ENCODE data around the gene RBBP8. TPM values are rescaled to one million over a fixed set of nuclear protein-coding genes. Genes with fewer than 3 reads are reported as not detected.
"Not testable (repeated sequence)": the region's sequence is repeated elsewhere in the genome, so short reads cannot be mapped to it uniquely, and the experiment has no call there.

RBBP8 gene
- total RNA-seq, 1 donor from 2014 or later, result 12.7 TPM

DNA sequence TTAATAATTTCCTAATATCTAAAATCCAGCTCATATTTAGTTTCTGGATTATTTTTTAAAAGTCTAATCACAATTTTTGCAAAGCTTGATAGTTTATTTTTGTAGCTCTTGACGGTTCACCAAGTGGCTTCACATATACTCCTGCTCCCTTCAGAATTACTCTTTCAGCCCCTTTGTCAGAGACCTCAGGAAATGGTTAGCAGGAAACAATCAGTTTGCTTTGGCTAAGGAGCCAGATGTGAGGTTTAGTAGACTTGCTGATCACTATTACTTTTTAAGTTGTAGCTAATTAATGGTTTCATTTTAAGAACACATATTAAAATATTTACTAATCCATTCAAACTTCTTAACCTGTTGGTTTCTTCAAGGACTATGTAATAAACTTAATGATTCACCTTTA, 2.3 kb downstream of the RBBP8 start:
- no peak for DNase-seq (ENCODE audit: low spot score)
- intact Hi-C loops (cut with DNase I), result loop anchor here (10.0 kb wide), 1 partner anchor 49 kb away; no protein-coding TSS in a partner anchor
- no peak for ATAC-seq

DNA sequence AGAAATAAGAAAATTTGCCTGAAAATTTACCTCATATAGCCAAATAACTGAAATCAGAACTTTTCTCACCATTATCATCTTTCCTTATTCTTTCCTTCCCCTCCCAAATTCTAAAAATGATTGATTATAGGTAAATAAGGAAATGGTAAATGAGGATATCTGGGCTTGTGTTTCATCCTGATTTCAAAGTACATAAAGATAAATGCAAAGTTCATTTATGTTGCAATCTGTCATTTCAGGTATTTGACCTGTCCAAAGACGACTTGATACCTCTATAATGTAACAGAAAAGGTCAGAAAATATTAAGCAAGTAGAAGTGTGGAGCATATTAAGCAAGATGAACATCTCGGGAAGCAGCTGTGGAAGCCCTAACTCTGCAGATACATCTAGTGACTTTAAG, 3.4 kb downstream of the RBBP8 start:
- intact Hi-C loops (cut with DNase I), result loop anchor here (10.0 kb wide), 1 partner anchor 48 kb away; no protein-coding TSS in a partner anchor
- no peak for ATAC-seq
- no peak for DNase-seq (ENCODE audit: low spot score)

DNA sequence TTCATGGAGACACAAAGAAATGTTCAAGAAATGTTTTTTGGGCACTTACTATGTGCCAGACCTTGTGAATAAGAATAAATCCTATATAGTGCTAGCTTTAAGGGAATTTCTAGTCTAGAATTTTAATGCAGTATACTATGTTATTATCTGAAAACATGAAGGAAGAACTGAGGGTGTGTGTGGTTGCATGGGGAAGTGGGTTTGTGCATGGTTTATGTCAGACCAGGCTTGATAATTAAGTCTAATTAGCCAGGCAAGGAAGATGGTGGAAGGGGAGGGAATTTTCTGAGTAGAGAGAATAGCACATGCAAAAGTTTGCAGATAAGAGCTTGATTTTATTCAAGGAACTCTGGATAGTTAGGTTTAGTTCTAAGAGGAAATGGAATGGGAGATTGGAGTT, 6.5 kb downstream of the RBBP8 start:
- intact Hi-C loops (cut with DNase I), result loop anchor here (10.0 kb wide), 1 partner anchor 45 kb away; no protein-coding TSS in a partner anchor
- no peak for ATAC-seq
- no peak for DNase-seq (ENCODE audit: low spot score)

DNA sequence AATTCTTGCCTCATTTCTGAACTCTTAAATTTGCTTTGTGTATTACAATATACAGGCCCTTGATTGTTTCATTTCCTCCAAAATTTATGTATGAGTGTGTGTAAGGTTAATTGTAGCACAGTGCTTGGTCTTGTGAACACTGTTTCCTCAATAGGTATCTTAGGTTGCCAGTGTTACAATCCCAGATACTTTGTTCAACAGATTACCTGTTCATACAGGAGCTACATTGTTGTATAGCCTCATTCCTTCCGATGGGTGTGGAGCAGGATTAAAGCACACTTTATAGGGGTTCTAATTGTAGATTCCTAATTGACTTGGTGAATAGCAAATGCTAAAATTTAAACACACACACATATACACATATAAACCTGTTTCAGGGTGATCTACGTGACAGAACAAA, 10.7 kb downstream of the RBBP8 start:
- intact Hi-C loops (cut with DNase I), result no loop called here
- ATAC-seq, result no peak

DNA sequence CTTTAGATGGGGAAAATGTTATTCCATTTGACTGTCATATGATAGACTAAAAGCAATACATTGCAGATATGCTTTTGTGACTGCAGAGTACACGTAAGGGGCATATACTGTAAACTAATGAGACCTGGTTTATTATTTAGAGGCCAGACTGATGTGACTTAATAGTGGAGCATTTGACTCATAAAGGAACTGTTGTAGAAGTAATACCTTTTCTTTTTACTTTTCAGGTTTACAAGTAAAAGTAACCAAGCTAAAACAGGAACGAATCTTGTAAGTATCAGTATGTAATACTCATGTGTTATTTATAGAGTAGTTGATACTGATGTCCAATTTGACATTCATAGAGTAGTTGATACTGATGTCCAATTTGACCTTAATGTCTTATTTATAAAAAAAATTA, 13.1 kb downstream of the RBBP8 start:
- intact Hi-C loops (cut with DNase I), result no loop called here
- no peak for DNase-seq (ENCODE audit: low spot score)
- ATAC-seq, result no peak

More for the DNA sequence above, 10.7 kb downstream of the RBBP8 start:
- DNase-seq (ENCODE audit: low spot score), result no peak

DNA sequence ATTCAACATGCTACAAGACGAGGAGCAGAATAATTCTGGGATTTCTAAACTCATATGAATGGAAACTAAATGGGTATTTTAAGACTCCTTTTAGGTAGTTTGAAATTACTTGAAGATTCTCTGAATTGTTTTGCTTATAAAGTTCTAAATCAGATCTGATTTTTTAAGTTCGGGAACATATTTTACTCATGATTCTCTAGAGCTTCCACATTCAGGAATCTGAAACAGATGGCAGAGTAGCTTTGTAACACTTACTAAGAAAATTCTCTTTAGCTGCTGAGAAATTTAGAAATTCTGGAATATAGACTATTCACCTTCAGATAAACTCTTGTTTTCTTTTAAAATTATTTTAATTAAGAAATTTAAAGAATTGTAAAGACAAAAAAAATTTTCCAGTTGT, 13.7 kb downstream of the RBBP8 start:
- intact Hi-C loops (cut with DNase I), result no loop called here
- ATAC-seq (no peak), DNase-seq (ENCODE audit: low spot score) (no peak)

DNA sequence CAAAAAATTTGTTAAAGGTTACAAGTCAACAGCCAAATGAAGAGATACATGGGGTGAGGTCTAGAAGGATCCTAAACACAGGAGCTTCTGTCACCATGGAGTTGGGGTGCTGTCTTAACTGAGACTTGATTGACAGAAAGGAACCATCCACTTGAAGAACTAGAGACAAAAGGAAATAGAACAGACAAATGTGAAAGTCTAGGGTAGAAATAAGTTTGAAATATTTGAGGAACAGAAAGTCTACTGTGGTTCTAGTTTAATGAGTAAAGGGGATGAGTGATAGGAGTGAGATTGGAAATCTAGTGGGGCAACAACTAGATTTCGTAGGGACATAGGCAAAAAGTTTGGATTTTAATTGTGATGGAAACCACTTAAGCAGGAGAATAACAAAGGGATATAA, 18.7 kb downstream of the RBBP8 start:
- ATAC-seq (no peak), DNase-seq (ENCODE audit: low spot score) (no peak)
- intact Hi-C loops (cut with DNase I), result no loop called here

DNA sequence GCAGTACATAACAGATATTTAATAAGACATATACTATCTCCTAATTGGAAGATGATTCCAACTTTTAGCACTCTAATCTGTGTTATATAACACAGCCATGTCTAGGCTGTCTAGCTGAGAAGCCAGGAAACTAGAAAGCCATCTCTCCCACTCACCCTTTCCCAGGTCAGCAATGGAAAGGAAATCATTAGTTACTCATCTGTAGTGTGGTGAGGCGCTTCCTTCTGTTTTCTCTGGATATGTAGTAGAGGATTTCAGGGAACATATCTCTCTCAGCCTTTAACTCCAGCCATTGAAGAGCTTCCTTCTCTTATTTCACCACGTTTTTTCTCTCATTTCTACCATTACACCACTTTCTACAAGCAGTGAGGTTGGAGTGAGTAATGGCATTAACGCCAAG, 19.4 kb downstream of the RBBP8 start:
- DNase-seq (ENCODE audit: low spot score), result no peak
- ATAC-seq, result no peak
- intact Hi-C loops (cut with DNase I), result no loop called here

DNA sequence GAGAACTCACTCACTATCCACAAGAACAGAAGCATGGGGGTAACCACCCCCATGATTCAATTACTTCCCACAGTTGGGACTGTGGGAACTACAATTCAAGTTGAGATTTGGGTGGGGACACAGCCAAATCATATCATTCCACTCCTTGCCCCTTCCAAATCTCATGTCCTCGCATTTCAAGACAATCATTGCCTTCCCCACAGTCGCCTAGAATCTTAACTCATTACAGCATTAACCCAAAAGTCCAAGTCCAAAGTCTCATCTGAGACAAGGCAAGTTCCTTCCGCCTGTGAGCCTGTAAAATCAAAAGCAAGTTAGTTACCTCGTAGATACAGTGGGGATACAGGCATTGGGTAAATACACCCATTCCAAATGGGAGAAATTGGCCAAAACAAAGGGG, 20.9 kb downstream of the RBBP8 start:
- ATAC-seq; intact Hi-C loops (cut with DNase I); DNase-seq (ENCODE audit: low spot score): not testable (repeated sequence)

DNA sequence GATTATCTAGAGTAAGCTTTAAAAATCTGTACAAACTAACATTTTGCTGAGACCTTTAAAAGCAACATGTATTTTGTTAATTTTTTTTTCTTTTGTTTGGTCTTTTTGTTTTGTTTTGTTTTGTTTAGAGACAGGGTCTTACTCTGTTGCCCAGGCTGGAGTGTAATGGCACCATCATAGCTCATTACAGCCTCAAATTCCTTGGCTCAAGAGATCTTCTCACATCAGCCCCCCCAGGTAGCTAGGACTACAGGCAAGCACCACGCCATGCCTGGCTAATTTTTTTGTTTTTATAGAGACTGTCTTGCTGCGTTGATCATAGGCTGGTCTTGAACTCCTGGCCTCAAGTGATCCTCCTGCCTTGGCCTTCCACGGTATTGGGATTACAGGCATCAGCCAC, 23.1 kb downstream of the RBBP8 start:
- intact Hi-C loops (cut with DNase I), result no loop called here
- ATAC-seq (no peak), DNase-seq (ENCODE audit: low spot score) (no peak)

DNA sequence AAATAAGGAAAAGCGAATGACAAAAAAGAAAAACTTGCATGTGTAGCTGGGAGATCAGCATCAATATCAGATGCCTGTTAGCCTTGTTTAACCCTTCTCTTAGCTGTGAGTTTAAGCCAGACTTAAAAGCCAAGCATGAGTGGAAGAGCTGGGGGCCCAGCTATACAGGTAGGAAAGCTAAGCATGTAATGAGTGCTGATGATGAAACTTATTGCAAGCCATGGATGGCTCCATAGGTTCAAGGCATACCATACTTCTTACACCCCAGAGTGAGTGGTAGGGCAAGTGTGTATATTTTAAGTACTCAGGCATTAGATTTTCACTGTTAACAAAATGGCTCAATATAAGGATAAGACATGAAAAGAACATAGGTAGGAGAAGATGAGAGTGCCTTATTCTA, 28.0 kb downstream of the RBBP8 start:
- DNase-seq (ENCODE audit: low spot score), result no peak
- ATAC-seq, result no peak
- intact Hi-C loops (cut with DNase I), result no loop called here

DNA sequence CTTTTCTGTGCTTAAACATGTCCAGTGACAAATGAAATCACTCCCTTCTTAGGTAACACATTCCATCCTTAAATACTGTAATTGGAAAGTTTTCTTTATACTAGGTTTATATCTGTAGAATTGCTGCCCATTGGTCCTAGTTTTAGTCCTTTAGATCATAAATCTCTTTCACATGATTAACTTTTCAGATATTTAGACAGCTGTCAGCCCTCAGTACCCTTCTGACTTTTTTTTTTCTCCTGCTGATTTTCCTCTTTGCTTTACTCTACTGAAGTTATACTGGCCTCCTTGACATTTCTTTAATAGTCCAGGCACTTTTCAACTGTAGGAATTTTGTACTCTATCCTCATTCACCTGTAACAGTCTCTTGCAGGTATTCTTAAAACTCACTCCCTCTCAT, 28.9 kb downstream of the RBBP8 start:
- ATAC-seq, result no peak
- intact Hi-C loops (cut with DNase I), result no loop called here
- DNase-seq (ENCODE audit: low spot score), result no peak

DNA sequence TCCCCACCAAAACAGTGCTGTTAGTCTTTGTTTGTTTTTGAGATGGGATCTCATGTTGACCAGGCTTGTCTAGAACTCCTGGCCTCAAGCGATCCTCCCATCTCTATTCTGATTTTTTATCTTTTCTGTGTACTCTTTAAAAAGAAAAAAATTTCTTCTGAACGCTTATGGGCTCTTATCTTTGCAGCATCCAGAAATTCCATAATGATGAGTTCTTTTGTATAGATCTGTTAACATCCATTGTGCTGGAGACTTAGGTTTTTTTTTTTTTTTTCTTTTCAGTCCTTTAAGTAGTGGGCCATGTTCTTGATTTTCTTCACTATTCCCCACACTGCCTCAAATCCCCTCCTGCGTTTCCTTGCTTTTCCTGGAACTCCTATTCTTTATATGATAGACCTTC, 31.0 kb downstream of the RBBP8 start:
- intact Hi-C loops (cut with DNase I), result no loop called here
- DNase-seq (ENCODE audit: low spot score), result no peak
- no peak for ATAC-seq

DNA sequence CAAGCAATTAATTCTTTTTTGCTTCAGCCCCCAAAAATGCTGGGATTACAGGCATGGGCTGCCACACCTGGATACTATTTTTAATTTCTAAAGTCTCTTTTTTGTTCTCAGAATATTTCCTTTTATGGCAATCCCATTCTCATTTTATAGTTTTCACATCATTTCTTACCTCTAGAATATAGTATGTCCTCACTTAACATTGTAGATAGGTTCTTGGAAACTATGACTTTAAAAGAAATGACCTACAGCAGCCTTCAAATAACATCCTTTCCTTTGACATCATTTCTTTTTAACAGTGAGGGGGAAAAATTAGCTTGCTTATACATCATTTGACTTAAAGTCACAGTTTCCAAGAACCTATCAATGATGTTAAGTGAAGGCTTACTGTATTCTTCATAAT, 31.6 kb downstream of the RBBP8 start:
- intact Hi-C loops (cut with DNase I), result no loop called here
- ATAC-seq (no peak), DNase-seq (ENCODE audit: low spot score) (no peak)

DNA sequence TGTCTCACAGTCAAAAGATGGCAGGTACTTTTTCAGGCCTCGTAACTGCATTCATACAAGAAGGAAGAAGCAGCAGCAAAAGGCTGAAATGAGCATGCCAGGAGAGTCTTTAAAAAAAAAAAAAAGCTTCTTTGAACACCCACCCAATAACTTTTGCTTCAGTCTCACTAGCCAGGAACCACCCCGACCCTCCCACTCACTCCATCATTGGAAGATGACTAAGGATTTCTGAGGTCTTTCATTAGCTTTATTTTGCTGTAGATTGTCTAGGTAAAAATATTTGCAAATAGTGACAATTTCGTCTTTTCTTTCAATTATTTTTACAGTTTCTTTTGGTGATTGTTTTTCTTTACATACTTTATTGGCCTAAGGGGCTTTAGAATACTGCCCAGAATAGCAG, 37.9 kb downstream of the RBBP8 start:
- ATAC-seq (no peak), DNase-seq (ENCODE audit: low spot score) (no peak)
- intact Hi-C loops (cut with DNase I), result no loop called here

DNA sequence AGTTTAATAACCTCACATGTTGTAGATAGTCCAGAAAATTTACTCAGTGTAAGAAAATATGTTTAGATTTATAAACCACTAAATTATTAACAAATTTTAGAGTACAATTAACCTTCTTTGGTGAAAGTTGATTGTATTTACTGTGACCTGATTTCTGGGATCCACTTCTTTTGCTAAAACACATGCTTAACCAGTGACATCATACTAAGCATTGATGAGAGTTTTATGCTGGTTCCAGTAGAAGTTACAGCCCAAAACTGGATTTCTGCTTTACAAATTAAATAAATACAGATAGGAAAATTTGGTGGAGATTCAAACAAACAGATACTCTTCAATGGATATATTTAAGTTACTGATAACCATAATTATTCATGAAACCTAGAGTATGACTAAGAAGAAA, 40.9 kb downstream of the RBBP8 start:
- intact Hi-C loops (cut with DNase I), result no loop called here
- no peak for DNase-seq (ENCODE audit: low spot score)
- ATAC-seq, result no peak

DNA sequence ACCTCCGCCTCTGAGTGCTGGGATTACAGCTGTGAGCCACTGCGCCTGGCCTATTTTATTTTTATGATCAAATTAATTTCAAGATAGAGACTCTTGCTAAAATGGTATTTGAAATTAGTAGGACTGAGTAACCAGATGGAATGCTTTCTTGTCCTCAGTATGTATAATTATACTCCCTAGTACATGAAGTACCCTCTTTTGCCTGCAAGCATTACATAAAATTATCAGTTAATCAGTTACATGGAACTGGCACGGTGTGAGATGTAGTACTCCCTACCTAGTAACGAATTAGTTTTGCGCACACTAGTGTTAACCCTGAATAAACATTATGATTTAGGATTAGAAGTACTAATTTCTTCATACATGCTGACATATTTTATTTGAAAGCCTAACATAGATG, 41.6 kb downstream of the RBBP8 start:
- intact Hi-C loops (cut with DNase I), result no loop called here
- DNase-seq (ENCODE audit: low spot score) (no peak), ATAC-seq (no peak)

DNA sequence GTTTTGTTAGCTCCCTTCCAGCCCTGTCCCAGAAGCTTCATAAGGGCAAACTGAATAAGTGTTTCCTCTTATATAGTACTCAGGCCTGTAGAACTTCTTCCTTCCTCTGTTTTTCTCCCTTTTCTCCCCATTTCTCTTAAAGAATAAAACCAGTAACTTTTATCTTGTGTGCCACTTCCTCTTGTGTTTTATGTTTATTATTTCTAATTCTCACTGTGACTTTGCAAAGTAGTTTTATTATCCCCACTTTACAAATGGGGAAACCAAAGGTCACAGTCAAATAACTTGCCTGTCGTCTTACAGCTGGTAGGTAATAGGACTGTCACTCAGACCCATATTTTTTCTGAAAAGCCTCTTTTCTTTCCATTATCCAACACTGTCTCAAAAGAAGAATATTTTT, 42.4 kb downstream of the RBBP8 start:
- DNase-seq (ENCODE audit: low spot score) (no peak), ATAC-seq (no peak)
- intact Hi-C loops (cut with DNase I), result no loop called here

DNA sequence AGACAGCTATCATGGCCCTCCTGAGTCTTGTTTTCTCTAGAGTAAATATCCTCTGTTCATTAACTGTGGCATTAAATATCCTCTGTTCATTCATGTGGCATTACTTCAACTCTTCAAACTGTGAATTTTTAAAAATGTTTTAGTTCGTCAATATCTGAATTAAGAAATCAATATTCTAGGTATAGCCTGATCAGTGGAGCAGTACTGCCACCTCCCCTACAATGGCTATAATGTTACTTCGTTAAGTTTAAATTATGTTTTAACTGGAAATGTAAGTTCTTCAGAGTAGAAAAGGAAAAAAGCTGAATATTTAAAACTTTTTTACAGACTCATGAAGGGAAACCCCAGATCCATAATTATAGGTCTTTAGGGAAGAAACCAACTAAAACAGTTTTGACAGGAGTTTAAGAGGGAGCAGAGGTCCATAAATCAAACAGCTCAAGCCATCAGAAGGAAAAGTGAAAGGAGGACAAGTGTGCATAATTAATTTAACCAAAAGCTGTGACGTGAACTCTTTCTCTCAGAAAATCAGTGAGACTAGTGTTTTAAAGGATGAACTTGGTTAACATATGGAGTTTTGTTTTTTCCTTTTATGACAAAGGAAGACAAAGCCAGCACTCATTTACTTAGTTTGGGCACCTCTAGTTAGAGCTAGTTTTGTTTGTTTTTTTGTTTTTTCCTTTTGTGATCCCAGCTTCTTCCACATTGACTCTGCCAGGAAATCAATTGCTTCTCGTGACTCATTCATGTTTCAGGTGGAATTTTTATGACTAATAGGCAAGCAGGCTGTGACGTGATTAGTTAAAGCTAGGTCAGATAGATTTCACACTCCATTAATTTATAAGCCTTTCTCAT, 44.9 kb downstream of the RBBP8 start:
- intact Hi-C loops (cut with DNase I), result no loop called here
- DNase-seq (ENCODE audit: low spot score) (no peak), ATAC-seq (no peak)

DNA sequence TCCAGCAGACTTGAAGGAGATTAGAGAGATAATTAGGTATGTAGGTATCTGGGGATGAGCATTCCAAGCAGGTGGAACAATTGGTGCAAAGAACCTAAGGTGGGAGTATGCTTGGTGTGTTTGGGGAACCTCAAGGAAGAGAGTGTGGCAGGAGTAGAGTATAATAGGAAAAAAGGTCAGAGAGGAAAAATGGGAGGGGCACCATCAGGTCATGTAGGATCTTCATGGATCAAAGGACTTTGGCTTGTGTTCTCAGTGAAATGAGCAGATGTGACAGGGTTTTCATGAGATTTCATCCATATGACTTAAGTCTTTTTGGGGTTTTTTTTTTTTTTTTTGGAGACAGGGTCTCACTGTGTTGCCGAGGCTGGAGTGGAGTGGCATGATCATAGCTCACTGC, 47.3 kb downstream of the RBBP8 start:
- DNase-seq (ENCODE audit: low spot score) (no peak), ATAC-seq (no peak)
- intact Hi-C loops (cut with DNase I), result loop anchor here (10.0 kb wide), 1 partner anchor 46 kb away; the partner anchor contains the start of gene RBBP8
